Measurements from ENCODE around the gene KIF5C.

KIF5C gene

DNA sequence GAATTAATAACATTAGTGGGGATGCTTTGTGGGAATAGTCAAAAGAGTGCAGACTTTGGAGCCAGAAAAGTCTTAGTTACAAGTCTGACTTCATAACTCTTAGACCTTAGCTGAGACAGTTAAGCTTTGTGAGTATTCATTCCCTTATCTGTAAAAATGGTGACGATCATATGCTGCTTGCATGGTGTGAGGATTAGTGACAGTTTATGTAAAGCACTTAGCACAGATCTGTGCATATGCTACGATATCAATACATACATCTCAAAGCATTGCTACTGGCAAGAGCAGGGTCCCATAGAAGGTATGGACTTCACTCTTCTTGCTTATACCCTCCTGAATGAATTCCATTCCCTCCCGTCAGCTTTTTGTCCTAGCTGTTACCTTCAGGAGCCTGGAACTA lies 106.8 kb downstream of the KIF5C start:
- Histone ChIP-seq H2AFZ (ENCODE audit: low read length) (no peak overlapping the region), H3K9ac (ENCODE audit: low read length) (no peak overlapping the region), H3K79me2 (ENCODE audit: insufficient read depth, low read length) (no peaks in the 10 kb centered on the region), H3K27me3 (ENCODE audit: insufficient read depth, low read length) (no peaks in the 10 kb centered on the region), H3K36me3 (ENCODE audit: insufficient read depth, low read length) (no peaks in the 10 kb centered on the region; the same call in 1 of the 2 replicates), H3K4me1 (ENCODE audit: insufficient read depth, low read length, severe bottlenecking) (no peaks in the 10 kb centered on the region), H3K9me3 (ENCODE audit: low read length) (no peaks in the 10 kb centered on the region), H3F3A (ENCODE audit: insufficient read depth, low read length) (no peaks in the 10 kb centered on the region), H3K4me3 (ENCODE audit: low read depth, low read length, poor library complexity, severe bottlenecking) (no peak overlapping the region), H4K20me1 (ENCODE audit: insufficient read depth, low read length) (no peaks in the 10 kb centered on the region), H3K9me2 (ENCODE audit: low read depth, low read length) (no peaks in the 10 kb centered on the region), H3K4me2 (ENCODE audit: low read length) (no peak overlapping the region), H3K27ac (ENCODE audit: low read depth, low read length, poor library complexity, severe bottlenecking) (no peak overlapping the region)
- no peak for TF ChIP-seq EZH2 (IDR thresholded peaks at IDR 0.05; ENCODE audit: borderline replicate concordance, low read length)
- TF ChIP-seq, protein P1, sequence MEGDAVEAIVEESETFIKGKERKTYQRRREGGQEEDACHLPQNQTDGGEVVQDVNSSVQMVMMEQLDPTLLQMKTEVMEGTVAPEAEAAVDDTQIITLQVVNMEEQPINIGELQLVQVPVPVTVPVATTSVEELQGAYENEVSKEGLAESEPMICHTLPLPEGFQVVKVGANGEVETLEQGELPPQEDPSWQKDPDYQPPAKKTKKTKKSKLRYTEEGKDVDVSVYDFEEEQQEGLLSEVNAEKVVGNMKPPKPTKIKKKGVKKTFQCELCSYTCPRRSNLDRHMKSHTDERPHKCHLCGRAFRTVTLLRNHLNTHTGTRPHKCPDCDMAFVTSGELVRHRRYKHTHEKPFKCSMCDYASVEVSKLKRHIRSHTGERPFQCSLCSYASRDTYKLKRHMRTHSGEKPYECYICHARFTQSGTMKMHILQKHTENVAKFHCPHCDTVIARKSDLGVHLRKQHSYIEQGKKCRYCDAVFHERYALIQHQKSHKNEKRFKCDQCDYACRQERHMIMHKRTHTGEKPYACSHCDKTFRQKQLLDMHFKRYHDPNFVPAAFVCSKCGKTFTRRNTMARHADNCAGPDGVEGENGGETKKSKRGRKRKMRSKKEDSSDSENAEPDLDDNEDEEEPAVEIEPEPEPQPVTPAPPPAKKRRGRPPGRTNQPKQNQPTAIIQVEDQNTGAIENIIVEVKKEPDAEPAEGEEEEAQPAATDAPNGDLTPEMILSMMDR (IDR thresholded peaks at IDR 0.05; ENCODE audit: low read length) = no peak

DNA sequence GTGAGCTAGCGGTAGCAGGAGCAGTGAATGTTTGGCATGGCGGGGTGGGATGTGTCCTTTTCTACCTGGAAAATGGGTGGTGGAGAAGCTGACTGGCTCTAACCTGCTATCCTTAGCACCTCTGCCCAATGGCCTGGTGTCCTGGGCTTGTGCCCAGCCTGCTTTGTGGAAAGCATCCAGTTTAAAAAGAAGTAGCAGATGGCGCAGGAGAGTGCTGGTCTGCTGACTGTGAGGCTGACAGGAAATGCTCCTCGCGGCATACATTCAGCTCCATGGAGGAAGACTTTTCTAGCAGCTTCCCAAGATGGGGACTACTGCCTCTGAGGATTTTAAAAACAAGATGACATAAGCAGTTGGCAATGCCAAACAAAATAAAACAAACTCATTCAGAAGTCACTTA lies 107.3 kb downstream of the KIF5C start:
- H3F3A ChIP-seq (ENCODE audit: insufficient read depth, low read length) = no peaks in the 10 kb centered on the region
- TF ChIP-seq, protein P1 (IDR thresholded peaks at IDR 0.05; ENCODE audit: low read length) = no peak
- TF ChIP-seq EZH2 (IDR thresholded peaks at IDR 0.05; ENCODE audit: borderline replicate concordance, low read length) = no peak
- no peaks in the 10 kb centered on the region for H3K27me3 ChIP-seq (ENCODE audit: insufficient read depth, low read length)
- H2AFZ ChIP-seq (ENCODE audit: low read length) = no peak overlapping the region
- H3K36me3 ChIP-seq (ENCODE audit: insufficient read depth, low read length) = no peaks in the 10 kb centered on the region; the same call in 1 of the 2 replicates
- H3K9ac ChIP-seq (ENCODE audit: low read length) = no peak overlapping the region
- H3K9me2 ChIP-seq (ENCODE audit: low read depth, low read length) = no peaks in the 10 kb centered on the region
- no peak overlapping the region for H3K4me2 ChIP-seq (ENCODE audit: low read length)
- no peaks in the 10 kb centered on the region for H3K79me2 ChIP-seq (ENCODE audit: insufficient read depth, low read length)
- H3K4me1 ChIP-seq (ENCODE audit: insufficient read depth, low read length, severe bottlenecking) = no peaks in the 10 kb centered on the region
- no peak overlapping the region for H3K4me3 ChIP-seq (ENCODE audit: low read depth, low read length, poor library complexity, severe bottlenecking)
- H4K20me1 ChIP-seq (ENCODE audit: insufficient read depth, low read length) = no peaks in the 10 kb centered on the region
- no peak overlapping the region for H3K27ac ChIP-seq (ENCODE audit: low read depth, low read length, poor library complexity, severe bottlenecking)
- no peaks in the 10 kb centered on the region for H3K9me3 ChIP-seq (ENCODE audit: low read length)

GRCh38 chr2:148983896-148984295 lies 108.9 kb downstream of the KIF5C start:
- no peaks in the 10 kb centered on the region for H3K9me2 ChIP-seq (ENCODE audit: low read depth, low read length)
- no peaks in the 10 kb centered on the region for H3K27me3 ChIP-seq (ENCODE audit: insufficient read depth, low read length)
- no peak overlapping the region for H3K4me2 ChIP-seq (ENCODE audit: low read length)

More at GRCh38 chr2:148983896-148984295, 108.9 kb downstream of the KIF5C start:
- H3K79me2 ChIP-seq (ENCODE audit: insufficient read depth, low read length) = no peaks in the 10 kb centered on the region
- no peaks in the 10 kb centered on the region for H3F3A ChIP-seq (ENCODE audit: insufficient read depth, low read length)
- H2AFZ ChIP-seq (ENCODE audit: low read length) = no peak overlapping the region
- H3K27ac ChIP-seq (ENCODE audit: low read depth, low read length, poor library complexity, severe bottlenecking) = no peak overlapping the region
- H4K20me1 ChIP-seq (ENCODE audit: insufficient read depth, low read length) = no peaks in the 10 kb centered on the region
- TF ChIP-seq, protein P1 (IDR thresholded peaks at IDR 0.05; ENCODE audit: low read length) = no peak
- TF ChIP-seq EZH2 (IDR thresholded peaks at IDR 0.05; ENCODE audit: borderline replicate concordance, low read length) = no peak
- no peak overlapping the region for H3K4me3 ChIP-seq (ENCODE audit: low read depth, low read length, poor library complexity, severe bottlenecking)
- H3K9me3 ChIP-seq (ENCODE audit: low read length) = no peaks in the 10 kb centered on the region
- H3K36me3 ChIP-seq (ENCODE audit: insufficient read depth, low read length) = no peaks in the 10 kb centered on the region; the same call in 1 of the 2 replicates
- no peaks in the 10 kb centered on the region for H3K4me1 ChIP-seq (ENCODE audit: insufficient read depth, low read length, severe bottlenecking)
- no peak overlapping the region for H3K9ac ChIP-seq (ENCODE audit: low read length)

Measured in OCI-LY1 (cell line).